Measurements from ENCODE around the gene EXOC6B.

Gene EXOC6B

GRCh38 chr2:72785517-72785916 is 40.3 kb downstream of the EXOC6B start:
- ATAC-seq: no peak
- TF ChIP-seq ZNF70 (CRISPR knock-in tag; IDR thresholded peaks at IDR 0.05) (no peak), BACH2 (CRISPR knock-in tag; IDR thresholded peaks at IDR 0.05; ENCODE audit: borderline replicate concordance) (no peak), ARNTL (CRISPR knock-in tag; IDR thresholded peaks at IDR 0.05; ENCODE audit: borderline replicate concordance, low read depth) (no peak), TOX (CRISPR knock-in tag; IDR thresholded peaks at IDR 0.05; ENCODE audit: borderline replicate concordance) (no peak), ZC3H10 (CRISPR knock-in tag; IDR thresholded peaks at IDR 0.05) (no peak), SNAI2 (CRISPR knock-in tag; IDR thresholded peaks at IDR 0.05) (no peak), RARB (CRISPR knock-in tag; IDR thresholded peaks at IDR 0.05) (no peak), ZNF565 (CRISPR knock-in tag; conservative IDR thresholded peaks at IDR 0.05; ENCODE audit: low read depth) (no peak), PATZ1 (CRISPR knock-in tag; IDR thresholded peaks at IDR 0.05; ENCODE audit: borderline replicate concordance) (no peak), ISL1 (CRISPR knock-in tag; IDR thresholded peaks at IDR 0.05) (no peak), ZNF8 (CRISPR knock-in tag; IDR thresholded peaks at IDR 0.05) (no peak), ESRRG (CRISPR knock-in tag; IDR thresholded peaks at IDR 0.05) (no peak), OSR1 (CRISPR knock-in tag; IDR thresholded peaks at IDR 0.05) (no peak), CSDC2 (CRISPR knock-in tag; IDR thresholded peaks at IDR 0.05) (no peak), ZFP30 (CRISPR knock-in tag; IDR thresholded peaks at IDR 0.05) (no peak), TCF4 (CRISPR knock-in tag; IDR thresholded peaks at IDR 0.05; ENCODE audit: borderline replicate concordance) (no peak)
- TF ChIP-seq, protein P1, sequence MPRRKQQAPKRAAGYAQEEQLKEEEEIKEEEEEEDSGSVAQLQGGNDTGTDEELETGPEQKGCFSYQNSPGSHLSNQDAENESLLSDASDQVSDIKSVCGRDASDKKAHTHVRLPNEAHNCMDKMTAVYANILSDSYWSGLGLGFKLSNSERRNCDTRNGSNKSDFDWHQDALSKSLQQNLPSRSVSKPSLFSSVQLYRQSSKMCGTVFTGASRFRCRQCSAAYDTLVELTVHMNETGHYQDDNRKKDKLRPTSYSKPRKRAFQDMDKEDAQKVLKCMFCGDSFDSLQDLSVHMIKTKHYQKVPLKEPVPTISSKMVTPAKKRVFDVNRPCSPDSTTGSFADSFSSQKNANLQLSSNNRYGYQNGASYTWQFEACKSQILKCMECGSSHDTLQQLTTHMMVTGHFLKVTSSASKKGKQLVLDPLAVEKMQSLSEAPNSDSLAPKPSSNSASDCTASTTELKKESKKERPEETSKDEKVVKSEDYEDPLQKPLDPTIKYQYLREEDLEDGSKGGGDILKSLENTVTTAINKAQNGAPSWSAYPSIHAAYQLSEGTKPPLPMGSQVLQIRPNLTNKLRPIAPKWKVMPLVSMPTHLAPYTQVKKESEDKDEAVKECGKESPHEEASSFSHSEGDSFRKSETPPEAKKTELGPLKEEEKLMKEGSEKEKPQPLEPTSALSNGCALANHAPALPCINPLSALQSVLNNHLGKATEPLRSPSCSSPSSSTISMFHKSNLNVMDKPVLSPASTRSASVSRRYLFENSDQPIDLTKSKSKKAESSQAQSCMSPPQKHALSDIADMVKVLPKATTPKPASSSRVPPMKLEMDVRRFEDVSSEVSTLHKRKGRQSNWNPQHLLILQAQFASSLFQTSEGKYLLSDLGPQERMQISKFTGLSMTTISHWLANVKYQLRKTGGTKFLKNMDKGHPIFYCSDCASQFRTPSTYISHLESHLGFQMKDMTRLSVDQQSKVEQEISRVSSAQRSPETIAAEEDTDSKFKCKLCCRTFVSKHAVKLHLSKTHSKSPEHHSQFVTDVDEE (CRISPR knock-in tag; IDR thresholded peaks at IDR 0.05): no peak
- TF ChIP-seq, protein P2, sequence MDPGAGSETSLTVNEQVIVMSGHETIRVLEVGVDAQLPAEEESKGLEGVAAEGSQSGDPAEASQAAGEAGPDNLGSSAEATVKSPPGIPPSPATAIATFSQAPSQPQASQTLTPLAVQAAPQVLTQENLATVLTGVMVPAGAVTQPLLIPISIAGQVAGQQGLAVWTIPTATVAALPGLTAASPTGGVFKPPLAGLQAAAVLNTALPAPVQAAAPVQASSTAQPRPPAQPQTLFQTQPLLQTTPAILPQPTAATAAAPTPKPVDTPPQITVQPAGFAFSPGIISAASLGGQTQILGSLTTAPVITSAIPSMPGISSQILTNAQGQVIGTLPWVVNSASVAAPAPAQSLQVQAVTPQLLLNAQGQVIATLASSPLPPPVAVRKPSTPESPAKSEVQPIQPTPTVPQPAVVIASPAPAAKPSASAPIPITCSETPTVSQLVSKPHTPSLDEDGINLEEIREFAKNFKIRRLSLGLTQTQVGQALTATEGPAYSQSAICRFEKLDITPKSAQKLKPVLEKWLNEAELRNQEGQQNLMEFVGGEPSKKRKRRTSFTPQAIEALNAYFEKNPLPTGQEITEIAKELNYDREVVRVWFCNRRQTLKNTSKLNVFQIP (CRISPR knock-in tag; IDR thresholded peaks at IDR 0.05; ENCODE audit: borderline replicate concordance, low read depth): no peak
- TF ChIP-seq, protein P3, sequence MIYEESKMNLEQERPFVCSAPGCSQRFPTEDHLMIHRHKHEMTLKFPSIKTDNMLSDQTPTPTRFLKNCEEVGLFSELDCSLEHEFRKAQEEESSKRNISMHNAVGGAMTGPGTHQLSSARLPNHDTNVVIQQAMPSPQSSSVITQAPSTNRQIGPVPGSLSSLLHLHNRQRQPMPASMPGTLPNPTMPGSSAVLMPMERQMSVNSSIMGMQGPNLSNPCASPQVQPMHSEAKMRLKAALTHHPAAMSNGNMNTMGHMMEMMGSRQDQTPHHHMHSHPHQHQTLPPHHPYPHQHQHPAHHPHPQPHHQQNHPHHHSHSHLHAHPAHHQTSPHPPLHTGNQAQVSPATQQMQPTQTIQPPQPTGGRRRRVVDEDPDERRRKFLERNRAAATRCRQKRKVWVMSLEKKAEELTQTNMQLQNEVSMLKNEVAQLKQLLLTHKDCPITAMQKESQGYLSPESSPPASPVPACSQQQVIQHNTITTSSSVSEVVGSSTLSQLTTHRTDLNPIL (CRISPR knock-in tag; IDR thresholded peaks at IDR 0.05; ENCODE audit: low read depth): no peak
- TF ChIP-seq, protein P4, sequence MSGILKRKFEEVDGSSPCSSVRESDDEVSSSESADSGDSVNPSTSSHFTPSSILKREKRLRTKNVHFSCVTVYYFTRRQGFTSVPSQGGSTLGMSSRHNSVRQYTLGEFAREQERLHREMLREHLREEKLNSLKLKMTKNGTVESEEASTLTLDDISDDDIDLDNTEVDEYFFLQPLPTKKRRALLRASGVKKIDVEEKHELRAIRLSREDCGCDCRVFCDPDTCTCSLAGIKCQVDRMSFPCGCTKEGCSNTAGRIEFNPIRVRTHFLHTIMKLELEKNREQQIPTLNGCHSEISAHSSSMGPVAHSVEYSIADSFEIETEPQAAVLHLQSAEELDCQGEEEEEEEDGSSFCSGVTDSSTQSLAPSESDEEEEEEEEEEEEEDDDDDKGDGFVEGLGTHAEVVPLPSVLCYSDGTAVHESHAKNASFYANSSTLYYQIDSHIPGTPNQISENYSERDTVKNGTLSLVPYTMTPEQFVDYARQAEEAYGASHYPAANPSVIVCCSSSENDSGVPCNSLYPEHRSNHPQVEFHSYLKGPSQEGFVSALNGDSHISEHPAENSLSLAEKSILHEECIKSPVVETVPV (CRISPR knock-in tag; IDR thresholded peaks at IDR 0.05): no peak

DNA sequence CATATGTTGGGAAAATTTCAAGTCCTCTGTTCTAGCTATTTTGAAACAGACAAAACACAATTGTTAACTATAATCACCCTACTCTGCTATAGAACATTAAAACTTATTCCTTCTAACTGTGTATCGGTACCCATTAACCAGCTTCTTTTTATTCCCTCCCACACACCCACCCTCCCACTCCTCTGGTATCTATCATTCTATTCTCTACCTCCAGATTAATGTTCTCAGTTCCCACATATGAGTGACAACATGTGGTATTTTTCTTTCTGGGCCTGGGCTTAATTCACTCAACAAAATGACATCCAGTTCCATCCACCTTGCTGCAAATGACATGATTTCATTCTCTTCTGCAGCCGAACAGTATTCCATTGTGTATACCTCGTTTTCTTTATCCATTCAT is 43.3 kb downstream of the EXOC6B start:
- no peak for TF ChIP-seq ZNF565 (CRISPR knock-in tag; conservative IDR thresholded peaks at IDR 0.05; ENCODE audit: low read depth)
- TF ChIP-seq SNAI2 (CRISPR knock-in tag; IDR thresholded peaks at IDR 0.05): no peak
- no peak for TF ChIP-seq BACH2 (CRISPR knock-in tag; IDR thresholded peaks at IDR 0.05; ENCODE audit: borderline replicate concordance)
- TF ChIP-seq TCF4 (CRISPR knock-in tag; IDR thresholded peaks at IDR 0.05; ENCODE audit: borderline replicate concordance): no peak
- TF ChIP-seq RARB (CRISPR knock-in tag; IDR thresholded peaks at IDR 0.05): no peak
- no peak for ATAC-seq

DNA sequence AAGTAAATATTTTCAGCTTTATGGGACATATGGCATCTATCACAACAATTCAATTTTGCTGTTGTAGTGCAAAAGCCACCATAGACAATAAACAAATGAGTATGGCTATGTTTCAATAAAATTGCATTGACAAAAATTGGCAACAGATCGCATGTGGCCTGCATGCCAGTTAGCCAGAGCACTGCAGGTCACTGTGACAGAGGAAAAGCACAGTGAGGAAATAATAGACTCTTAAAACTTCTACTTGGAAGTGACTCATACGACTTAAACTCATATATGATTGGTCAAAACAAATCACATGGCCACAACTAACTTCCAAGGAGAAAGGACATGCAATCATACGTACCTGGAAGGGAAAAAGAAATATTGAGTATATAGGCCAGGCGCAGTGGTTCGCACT is 44.4 kb downstream of the EXOC6B start:
- no peak for ATAC-seq
- TF ChIP-seq, protein P4 (CRISPR knock-in tag; IDR thresholded peaks at IDR 0.05): no peak
- TF ChIP-seq SNAI2 (CRISPR knock-in tag; IDR thresholded peaks at IDR 0.05): no peak

All from SK-N-SH treated with all-trans-retinoic acid at 6 μM for 48 hours (cell line).